ENCODE results near the gene NCAPG2. TPM values are rescaled to one million over a fixed set of nuclear protein-coding genes. Genes with fewer than 3 reads are reported as not detected.
A peak's percentile ranks its signal among the peaks of the same experiment; 100 is the strongest.
"Not testable (repeated sequence)": the region's sequence is repeated elsewhere in the genome, so short reads cannot be mapped to it uniquely, and the experiment has no call there.

NCAPG2 gene
- total RNA-seq, 2 experiments from 2014 or later, result 61.8 to 111 TPM

- DNase-seq (ENCODE audit: low spot score), result no peak
- H3K27ac ChIP-seq (ENCODE audit: low read depth, low read length, poor library complexity, severe bottlenecking), result peak overlapping the region; percentile 31
- ChIA-PET CTCF (ENCODE audit: unreplicated experiment) (no interaction called here), POLR2A (interaction anchor here (0.6 to 1.6 kb wide), 9 partner anchors 11 to 274 kb away, joined by 3 to 6 read pairs (median 3); no protein-coding TSS in a partner anchor)
- H3K4me2 ChIP-seq (ENCODE audit: low read length), result peak overlapping the region; percentile 82
- H3K36me3 ChIP-seq (ENCODE audit: insufficient read depth, low read length), result peaks cover 28% of the 10 kb centered on the region
- no peaks in the 10 kb centered on the region for H3K9me2 ChIP-seq (ENCODE audit: insufficient read depth, low read length)
- BruUV-seq (replicated peaks), result TSS peak; percentile 69
- H4K20me1 ChIP-seq (ENCODE audit: insufficient read depth, low read length), result peaks cover 17% of the 10 kb centered on the region
- peaks cover 42% of the 10 kb centered on the region for H3K79me2 ChIP-seq (ENCODE audit: insufficient read depth, low read depth, low read length)
- H3K9me3 ChIP-seq (ENCODE audit: low read length), result peaks cover 11% of the 10 kb centered on the region
- intact Hi-C loops (cut with micrococcal nuclease; ENCODE audit: unreplicated experiment), result no loop called here
- H3K4me3 ChIP-seq (ENCODE audit: low read depth, low read length, poor library complexity, severe bottlenecking), result peak overlapping the region; percentile 77
- H3K4me1 ChIP-seq (ENCODE audit: insufficient read depth, low read length, poor library complexity, severe bottlenecking), result peaks cover 19% of the 10 kb centered on the region
- H2AFZ ChIP-seq (ENCODE audit: low read length), result peak overlapping the region; percentile 63
- TF ChIP-seq CTCF (conservative IDR thresholded peaks at IDR 0.05; ENCODE audit: low read length), result no peak
- TF ChIP-seq EZH2phosphoT487 (IDR thresholded peaks at IDR 0.05; ENCODE audit: borderline replicate concordance, low read depth, low read length), result no peak
Measured at GRCh38 chr7:158705234-158705850, 738 bp upstream of the NCAPG2 start.

DNA sequence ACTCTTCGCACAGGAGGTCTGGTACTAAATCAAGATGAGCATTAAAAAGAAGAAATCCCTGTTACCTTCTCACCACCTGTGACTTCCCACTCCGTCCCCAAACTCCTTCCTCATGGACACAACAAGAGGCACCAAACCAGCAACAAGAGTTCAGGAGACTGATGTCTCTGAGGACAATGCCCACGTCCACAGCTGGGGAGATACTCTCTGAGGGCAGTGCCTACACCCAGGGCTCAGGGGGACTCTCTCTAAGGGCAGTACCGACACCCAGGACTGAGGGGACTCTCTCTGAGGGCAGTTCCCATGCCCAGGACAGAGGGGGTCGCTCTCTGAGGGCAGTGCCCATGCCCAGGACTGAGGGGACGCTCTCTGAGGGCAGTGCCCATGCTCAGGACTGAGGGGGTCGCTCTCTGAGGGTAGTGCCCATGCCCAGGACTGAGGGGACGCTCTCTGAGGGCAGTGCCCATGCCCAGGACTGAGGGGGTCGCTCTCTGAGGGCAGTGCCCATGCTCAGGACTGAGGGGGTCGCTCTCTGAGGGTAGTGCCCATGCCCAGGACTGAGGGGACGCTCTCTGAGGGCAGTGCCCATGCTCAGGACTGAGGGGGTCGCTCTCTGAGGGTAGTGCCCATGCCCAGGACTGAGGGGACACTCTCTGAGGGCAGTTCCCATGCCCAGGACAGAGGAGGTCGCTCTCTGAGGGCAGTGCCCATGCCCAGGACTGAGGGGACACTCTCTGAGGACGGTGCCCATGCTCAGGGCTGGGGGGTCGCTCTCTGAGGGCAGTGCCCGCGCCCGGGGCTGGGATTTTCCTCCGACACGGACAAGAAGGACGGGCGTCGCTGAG lies 703 bp downstream of the NCAPG2 start:
- intact Hi-C loops (cut with micrococcal nuclease; ENCODE audit: unreplicated experiment), result loop anchor here (1.0 kb wide), 2 partner anchors 125 to 152 kb away; partner anchors contain the start of genes DYNC2I1 and ESYT2
- Histone ChIP-seq H3K27ac (ENCODE audit: low read depth, low read length, poor library complexity, severe bottlenecking) (peak overlapping the region; percentile 48), H3K4me2 (ENCODE audit: low read length) (peak overlapping the region; percentile 83), H3K9me3 (ENCODE audit: low read length) (peaks cover 11% of the 10 kb centered on the region), H3K4me1 (ENCODE audit: insufficient read depth, low read length, poor library complexity, severe bottlenecking) (peaks cover 19% of the 10 kb centered on the region), H3K79me2 (ENCODE audit: insufficient read depth, low read depth, low read length) (peaks cover 56% of the 10 kb centered on the region), H4K20me1 (ENCODE audit: insufficient read depth, low read length) (peaks cover 17% of the 10 kb centered on the region), H3K36me3 (ENCODE audit: insufficient read depth, low read length) (peaks cover 42% of the 10 kb centered on the region), H2AFZ (ENCODE audit: low read length) (peak overlapping the region; percentile 20; the same call in 1 of the 2 replicates), H3K4me3 (ENCODE audit: low read depth, low read length, poor library complexity, severe bottlenecking) (peak overlapping the region; percentile 77)
- BruUV-seq (replicated peaks); CTCF ChIA-PET (ENCODE audit: unreplicated experiment); DNase-seq (ENCODE audit: low spot score); H3K9me2 ChIP-seq (ENCODE audit: insufficient read depth, low read length): not testable (repeated sequence)
- POLR2A ChIA-PET, result interaction anchor here (1.0 to 1.5 kb wide), 2 partner anchors 13 to 14 kb away, joined by 3 to 5 read pairs; no protein-coding TSS in a partner anchor

DNA sequence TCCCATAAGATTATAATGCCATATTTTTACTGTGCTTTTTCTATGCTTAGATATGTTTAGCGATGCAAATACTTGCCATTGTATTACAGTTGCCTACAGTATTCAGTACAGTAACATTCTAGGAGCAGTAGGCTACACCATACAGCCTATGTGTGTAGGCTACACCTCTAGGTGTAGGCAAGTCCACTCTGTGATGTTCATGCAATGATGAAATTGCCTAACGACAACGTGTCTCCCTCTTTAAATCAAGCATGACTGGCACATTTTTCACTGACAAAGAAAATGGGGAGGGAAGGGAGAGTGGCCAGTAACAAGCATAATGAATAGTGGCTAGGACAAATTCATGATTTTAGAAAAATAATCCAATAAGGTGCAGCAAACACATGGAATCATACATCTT lies 1.7 kb downstream of the NCAPG2 start:
- Histone ChIP-seq H3K9me2 (ENCODE audit: insufficient read depth, low read length) (no peaks in the 10 kb centered on the region), H2AFZ (ENCODE audit: low read length) (no peak overlapping the region), H3K9me3 (ENCODE audit: low read length) (peaks cover 8% of the 10 kb centered on the region), H3K27ac (ENCODE audit: low read depth, low read length, poor library complexity, severe bottlenecking) (no peak overlapping the region), H3K4me1 (ENCODE audit: insufficient read depth, low read length, poor library complexity, severe bottlenecking) (peaks cover 19% of the 10 kb centered on the region), H3K4me3 (ENCODE audit: low read depth, low read length, poor library complexity, severe bottlenecking) (peak overlapping the region; percentile 77), H4K20me1 (ENCODE audit: insufficient read depth, low read length) (peaks cover 17% of the 10 kb centered on the region), H3K79me2 (ENCODE audit: insufficient read depth, low read depth, low read length) (peaks cover 65% of the 10 kb centered on the region), H3K4me2 (ENCODE audit: low read length) (peak overlapping the region; percentile 83), H3K36me3 (ENCODE audit: insufficient read depth, low read length) (peaks cover 52% of the 10 kb centered on the region)
- POLR2A ChIA-PET, result no interaction called here
- no peak for DNase-seq (ENCODE audit: low spot score)
- no peak for TF ChIP-seq CTCF (conservative IDR thresholded peaks at IDR 0.05; ENCODE audit: low read length)
- TF ChIP-seq EZH2phosphoT487 (IDR thresholded peaks at IDR 0.05; ENCODE audit: borderline replicate concordance, low read depth, low read length), result no peak
- intact Hi-C loops (cut with micrococcal nuclease; ENCODE audit: unreplicated experiment), result no loop called here
- CTCF ChIA-PET (ENCODE audit: unreplicated experiment), result no interaction called here
- BruUV-seq (replicated peaks), result TSS peak; percentile 68
